Liver (tissue), 9 donors: ENCODE results near the gene MAML3. TPM values are rescaled to one million over a fixed set of nuclear protein-coding genes. Genes with fewer than 3 reads are reported as not detected.

ENCODE experiments used
- DNase-seq: peaks from one replicate; pipeline ENCODE4 v3.0.0-alpha.2; 2017; ENCODE audit warnings: low spot score
- H3K27ac ChIP-seq, 2 donors: one replicate each; pipeline ENCODE4 v1.7.0; 2013; ENCODE audit warnings: inconsistent platforms in 2 of 2, low read length in 2 of 2, control low read depth in 1 of 2, low read depth in 1 of 2, mild to moderate bottlenecking in 1 of 2
- H3K27me3 ChIP-seq, 4 donors: one replicate each; pipeline versions ENCODE4 v1.6.1 to v1.7.0; 2013; ENCODE audit warnings: low read length in 3 of 4, inconsistent platforms in 1 of 4, mild to moderate bottlenecking in 1 of 4, moderate library complexity in 1 of 4; ENCODE audit not compliant: control insufficient read depth in 4 of 4, insufficient read depth in 4 of 4
- H3K36me3 ChIP-seq, 4 donors: one replicate each; pipeline versions ENCODE4 v1.6.1 to v1.7.0; 2013; ENCODE audit warnings: low read length in 3 of 4, mild to moderate bottlenecking in 3 of 4, low read depth in 1 of 4, moderate library complexity in 1 of 4; ENCODE audit not compliant: control insufficient read depth in 4 of 4, insufficient read depth in 3 of 4
- H3K4me1 ChIP-seq, 4 donors: one replicate each; pipeline versions ENCODE4 v1.6.1 to v1.7.0; 2013; ENCODE audit warnings: low read length in 3 of 4, mild to moderate bottlenecking in 3 of 4, moderate library complexity in 1 of 4; ENCODE audit not compliant: control insufficient read depth in 4 of 4, insufficient read depth in 4 of 4
- H3K4me3 ChIP-seq, 3 donors: one replicate each; pipeline versions ENCODE4 v1.6.1 to v1.7.0; 2013; ENCODE audit warnings: low read length in 3 of 3, control low read depth in 1 of 3, low read depth in 1 of 3, mild to moderate bottlenecking in 1 of 3
- H3K9ac ChIP-seq, 2 donors: one replicate each; pipeline ENCODE4 v1.7.0; 2013; ENCODE audit warnings: low read length in 2 of 2, mild to moderate bottlenecking in 2 of 2, moderate library complexity in 2 of 2, control low read depth in 1 of 2, low read depth in 1 of 2
- H3K9me3 ChIP-seq, 4 donors: one replicate each; pipeline versions ENCODE4 v1.6.1 to v1.7.0; 2013; ENCODE audit warnings: low read length in 3 of 4; ENCODE audit not compliant: control insufficient read depth in 4 of 4
- EGR1 ChIP-seq, 2 donors: IDR thresholded peaks; 2 replicates each; pipeline ENCODE4 v1.6.1; 2016 to 2018; ENCODE audit warnings: antibody characterized with exemption in 2 of 2, low read depth in 2 of 2
- FOXA1 ChIP-seq: IDR thresholded peaks from 2 replicates; pipeline ENCODE4 v1.6.1; 2016; ENCODE audit warnings: antibody characterized with exemption
- FOXA2 ChIP-seq: IDR thresholded peaks from 2 replicates; pipeline ENCODE4 v1.6.1; 2016; ENCODE audit warnings: antibody characterized with exemption
- GABPA ChIP-seq, 2 donors: IDR thresholded peaks in 1 of 2; conservative IDR thresholded peaks in 1 of 2; 2 replicates each; pipeline ENCODE4 v1.6.1; 2016; ENCODE audit warnings: antibody characterized with exemption in 2 of 2, mild to moderate bottlenecking in 1 of 2, moderate library complexity in 1 of 2
- HNF4A ChIP-seq, 2 donors: conservative IDR thresholded peaks; 2 replicates each; pipeline ENCODE4 v1.6.1; 2016; ENCODE audit warnings: antibody characterized with exemption in 2 of 2, mild to moderate bottlenecking in 2 of 2
- HNF4G ChIP-seq: IDR thresholded peaks from 2 replicates; pipeline ENCODE4 v1.6.1; 2016; ENCODE audit warnings: antibody characterized with exemption
- JUND ChIP-seq, 2 donors: IDR thresholded peaks; 2 replicates each; pipeline ENCODE4 v1.6.1; 2016; ENCODE audit warnings: antibody characterized with exemption in 2 of 2
- NR2F2 ChIP-seq: IDR thresholded peaks from 2 replicates; pipeline ENCODE4 v1.6.1; 2016; ENCODE audit warnings: antibody characterized with exemption
- RAD21 ChIP-seq, 2 donors: IDR thresholded peaks; 2 replicates each; pipeline ENCODE4 v1.6.1; 2016; ENCODE audit warnings: antibody characterized with exemption in 2 of 2, mild to moderate bottlenecking in 2 of 2
- RXRA ChIP-seq, 2 donors: IDR thresholded peaks; 2 replicates each; pipeline ENCODE4 v1.6.1; 2017 to 2018; ENCODE audit warnings: antibody characterized with exemption in 2 of 2, mild to moderate bottlenecking in 1 of 2
- SP1 ChIP-seq: IDR thresholded peaks from 2 replicates; pipeline ENCODE4 v1.6.1; 2018; ENCODE audit warnings: antibody characterized with exemption, mild to moderate bottlenecking
- TAF1 ChIP-seq: conservative IDR thresholded peaks from 2 replicates; pipeline ENCODE4 v1.6.1; 2016; ENCODE audit warnings: antibody characterized with exemption, mild to moderate bottlenecking
- YY1 ChIP-seq: IDR thresholded peaks from 2 replicates; pipeline ENCODE4 v1.6.1; 2016; ENCODE audit warnings: antibody characterized with exemption, mild to moderate bottlenecking
- WGBS: extraction: QIAGEN DNeasy Blood & Tissue Kit; methylation state at CpG from one replicate; pipeline ENCODE4 v1.1.7; 2013; 5-methylcytosine and 5-hydroxymethylcytosine counted together
- polyA plus RNA-seq, 2 donors: library from polyadenylated mRNA; stranded (reverse) in 1 of 2; unstranded in 1 of 2; fragments of 200-250 nt in 1 of 2; fragments of >200 nt in 1 of 2; fragmentation: Nextera tagmentation in 1 of 2; extraction: Ambion mirVana in 1 of 2; gene quantifications; one replicate each; pipeline versions ENCODE4 v1.2.1 to v1.2.3, GENCODE V29; 2013 to 2015
- total RNA-seq, 2 donors: library from RNA; depleted of rRNA; stranded (reverse); fragments of >200 nt; gene quantifications; one replicate each; pipeline ENCODE4 v1.2.3, GENCODE V29; 2014
- TF ChIP-seq, protein P1 (sequence below): IDR thresholded peaks from 2 replicates; pipeline ENCODE4 v1.6.1; 2016; ENCODE audit warnings: antibody characterized with exemption
- TF ChIP-seq, protein P2 (sequence below): IDR thresholded peaks from 2 replicates; pipeline ENCODE4 v1.6.1; 2016; ENCODE audit warnings: antibody characterized with exemption
- TF ChIP-seq, protein P3 (sequence below): IDR thresholded peaks from 2 replicates; pipeline ENCODE4 v1.6.1; 2016; ENCODE audit warnings: antibody characterized with exemption, mild to moderate bottlenecking
- TF ChIP-seq, protein P4 (sequence below): fragments of 150-350 bp; IDR thresholded peaks from 2 replicates; pipeline ENCODE4 v1.5.1; 2017; ENCODE audit warnings: improper control_type of control experiment, low read depth, low read length; ENCODE audit not compliant: missing input control
- TF ChIP-seq, protein P5 (sequence below): IDR thresholded peaks from 2 replicates; pipeline ENCODE4 v1.6.1; 2016; ENCODE audit warnings: antibody characterized with exemption
- donor health status: healthy.
- donor health status: healthy.
- donor health status: healthy.
- donor health status: healthy.
- donor health status: healthy.

Gene MAML3
- total and polyA plus RNA-seq, 4 donors = 1.3 to 4.3 (median 2.7) TPM

DNA sequence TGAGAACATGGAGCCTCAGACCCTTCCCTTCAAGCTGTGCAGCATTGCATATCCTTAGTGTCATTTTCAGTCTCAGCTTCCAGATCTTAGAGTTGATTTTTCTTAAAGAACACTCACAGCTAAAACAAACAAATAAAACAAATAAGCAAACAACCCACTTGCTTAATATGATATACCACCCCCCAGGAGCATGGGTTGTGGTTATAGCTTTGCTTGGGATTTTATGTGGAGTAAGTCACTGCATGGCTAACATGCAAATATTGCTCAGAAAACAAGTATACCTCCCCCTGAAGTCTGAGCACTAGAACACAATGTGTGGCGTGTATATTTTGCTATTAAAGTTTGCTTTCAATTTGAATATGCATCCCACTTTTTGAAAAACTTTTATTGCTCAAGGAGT, 409.8 kb downstream of the MAML3 start (continued):
- TF ChIP-seq, protein P1, sequence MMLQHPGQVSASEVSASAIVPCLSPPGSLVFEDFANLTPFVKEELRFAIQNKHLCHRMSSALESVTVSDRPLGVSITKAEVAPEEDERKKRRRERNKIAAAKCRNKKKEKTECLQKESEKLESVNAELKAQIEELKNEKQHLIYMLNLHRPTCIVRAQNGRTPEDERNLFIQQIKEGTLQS = no peak

DNA sequence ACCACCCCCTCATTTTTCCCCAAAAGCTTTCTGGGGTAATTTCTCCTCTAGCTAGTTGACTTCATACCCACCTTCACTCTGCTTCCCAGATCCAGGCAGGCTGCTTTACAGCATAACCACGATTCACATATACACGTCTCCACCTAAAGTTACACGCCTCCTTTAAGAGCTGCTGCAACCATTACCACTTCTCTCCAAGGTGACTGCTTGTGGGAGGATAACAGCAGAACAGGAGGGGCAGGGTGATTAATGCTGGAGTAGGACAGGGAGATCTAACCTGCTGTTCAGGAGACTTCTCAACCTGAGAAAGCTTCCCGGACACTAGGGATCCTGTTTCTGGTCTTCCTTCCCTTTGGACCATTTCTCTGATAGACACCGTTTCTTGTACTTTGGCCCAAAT, 411.0 kb downstream of the MAML3 start:
- Histone ChIP-seq H3K27me3 (no peaks in the 10 kb centered on the region), H3K27ac (no peak overlapping the region), H3K36me3 (no peaks in the 10 kb centered on the region), H3K4me1 (peaks cover 6 to 15% (median 7%) of the 10 kb centered on the region in 4 donors), H3K9ac (no peak overlapping the region), H3K4me3 (no peak overlapping the region), H3K9me3 (no peaks in the 10 kb centered on the region)
- TF ChIP-seq RAD21 (IDR thresholded peaks at IDR 0.05) (no peak), NR2F2 (no peak), HNF4A (conservative IDR thresholded peaks at IDR 0.05) (no peak), FOXA1 (no peak), TAF1 (no peak), SP1 (no peak), RXRA (IDR thresholded peaks at IDR 0.05) (no peak), GABPA (IDR thresholded peaks at IDR 0.05 in 1 of 2, conservative IDR thresholded peaks at IDR 0.05 in 1 of 2) (no peak), YY1 (no peak), JUND (IDR thresholded peaks at IDR 0.05) (no peak), HNF4G (no peak), FOXA2 (no peak), EGR1 (IDR thresholded peaks at IDR 0.05; ENCODE audit: low read depth in 2 of 2) (no peak)
- TF ChIP-seq, protein P2, sequence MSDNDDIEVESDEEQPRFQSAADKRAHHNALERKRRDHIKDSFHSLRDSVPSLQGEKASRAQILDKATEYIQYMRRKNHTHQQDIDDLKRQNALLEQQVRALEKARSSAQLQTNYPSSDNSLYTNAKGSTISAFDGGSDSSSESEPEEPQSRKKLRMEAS = no peak
- TF ChIP-seq, protein P3, sequence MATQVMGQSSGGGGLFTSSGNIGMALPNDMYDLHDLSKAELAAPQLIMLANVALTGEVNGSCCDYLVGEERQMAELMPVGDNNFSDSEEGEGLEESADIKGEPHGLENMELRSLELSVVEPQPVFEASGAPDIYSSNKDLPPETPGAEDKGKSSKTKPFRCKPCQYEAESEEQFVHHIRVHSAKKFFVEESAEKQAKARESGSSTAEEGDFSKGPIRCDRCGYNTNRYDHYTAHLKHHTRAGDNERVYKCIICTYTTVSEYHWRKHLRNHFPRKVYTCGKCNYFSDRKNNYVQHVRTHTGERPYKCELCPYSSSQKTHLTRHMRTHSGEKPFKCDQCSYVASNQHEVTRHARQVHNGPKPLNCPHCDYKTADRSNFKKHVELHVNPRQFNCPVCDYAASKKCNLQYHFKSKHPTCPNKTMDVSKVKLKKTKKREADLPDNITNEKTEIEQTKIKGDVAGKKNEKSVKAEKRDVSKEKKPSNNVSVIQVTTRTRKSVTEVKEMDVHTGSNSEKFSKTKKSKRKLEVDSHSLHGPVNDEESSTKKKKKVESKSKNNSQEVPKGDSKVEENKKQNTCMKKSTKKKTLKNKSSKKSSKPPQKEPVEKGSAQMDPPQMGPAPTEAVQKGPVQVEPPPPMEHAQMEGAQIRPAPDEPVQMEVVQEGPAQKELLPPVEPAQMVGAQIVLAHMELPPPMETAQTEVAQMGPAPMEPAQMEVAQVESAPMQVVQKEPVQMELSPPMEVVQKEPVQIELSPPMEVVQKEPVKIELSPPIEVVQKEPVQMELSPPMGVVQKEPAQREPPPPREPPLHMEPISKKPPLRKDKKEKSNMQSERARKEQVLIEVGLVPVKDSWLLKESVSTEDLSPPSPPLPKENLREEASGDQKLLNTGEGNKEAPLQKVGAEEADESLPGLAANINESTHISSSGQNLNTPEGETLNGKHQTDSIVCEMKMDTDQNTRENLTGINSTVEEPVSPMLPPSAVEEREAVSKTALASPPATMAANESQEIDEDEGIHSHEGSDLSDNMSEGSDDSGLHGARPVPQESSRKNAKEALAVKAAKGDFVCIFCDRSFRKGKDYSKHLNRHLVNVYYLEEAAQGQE = no peak
- TF ChIP-seq, protein P4, sequence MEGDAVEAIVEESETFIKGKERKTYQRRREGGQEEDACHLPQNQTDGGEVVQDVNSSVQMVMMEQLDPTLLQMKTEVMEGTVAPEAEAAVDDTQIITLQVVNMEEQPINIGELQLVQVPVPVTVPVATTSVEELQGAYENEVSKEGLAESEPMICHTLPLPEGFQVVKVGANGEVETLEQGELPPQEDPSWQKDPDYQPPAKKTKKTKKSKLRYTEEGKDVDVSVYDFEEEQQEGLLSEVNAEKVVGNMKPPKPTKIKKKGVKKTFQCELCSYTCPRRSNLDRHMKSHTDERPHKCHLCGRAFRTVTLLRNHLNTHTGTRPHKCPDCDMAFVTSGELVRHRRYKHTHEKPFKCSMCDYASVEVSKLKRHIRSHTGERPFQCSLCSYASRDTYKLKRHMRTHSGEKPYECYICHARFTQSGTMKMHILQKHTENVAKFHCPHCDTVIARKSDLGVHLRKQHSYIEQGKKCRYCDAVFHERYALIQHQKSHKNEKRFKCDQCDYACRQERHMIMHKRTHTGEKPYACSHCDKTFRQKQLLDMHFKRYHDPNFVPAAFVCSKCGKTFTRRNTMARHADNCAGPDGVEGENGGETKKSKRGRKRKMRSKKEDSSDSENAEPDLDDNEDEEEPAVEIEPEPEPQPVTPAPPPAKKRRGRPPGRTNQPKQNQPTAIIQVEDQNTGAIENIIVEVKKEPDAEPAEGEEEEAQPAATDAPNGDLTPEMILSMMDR = no peak
- TF ChIP-seq, protein P5, sequence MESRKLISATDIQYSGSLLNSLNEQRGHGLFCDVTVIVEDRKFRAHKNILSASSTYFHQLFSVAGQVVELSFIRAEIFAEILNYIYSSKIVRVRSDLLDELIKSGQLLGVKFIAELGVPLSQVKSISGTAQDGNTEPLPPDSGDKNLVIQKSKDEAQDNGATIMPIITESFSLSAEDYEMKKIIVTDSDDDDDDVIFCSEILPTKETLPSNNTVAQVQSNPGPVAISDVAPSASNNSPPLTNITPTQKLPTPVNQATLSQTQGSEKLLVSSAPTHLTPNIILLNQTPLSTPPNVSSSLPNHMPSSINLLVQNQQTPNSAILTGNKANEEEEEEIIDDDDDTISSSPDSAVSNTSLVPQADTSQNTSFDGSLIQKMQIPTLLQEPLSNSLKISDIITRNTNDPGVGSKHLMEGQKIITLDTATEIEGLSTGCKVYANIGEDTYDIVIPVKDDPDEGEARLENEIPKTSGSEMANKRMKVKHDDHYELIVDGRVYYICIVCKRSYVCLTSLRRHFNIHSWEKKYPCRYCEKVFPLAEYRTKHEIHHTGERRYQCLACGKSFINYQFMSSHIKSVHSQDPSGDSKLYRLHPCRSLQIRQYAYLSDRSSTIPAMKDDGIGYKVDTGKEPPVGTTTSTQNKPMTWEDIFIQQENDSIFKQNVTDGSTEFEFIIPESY = no peak
- TF ChIP-seq, protein P1 = no peak
- DNase-seq = no peak
- 76% methylated on average over 5 of the region's 5 CpGs for WGBS
